Liver (tissue), 9 donors: ENCODE measurements around the gene KLF13. TPM values are rescaled to one million over a fixed set of nuclear protein-coding genes. Genes with fewer than 3 reads are reported as not detected.

Source experiments
- DNase-seq: peaks from one replicate; pipeline ENCODE4 v3.0.0-alpha.2; 2017; ENCODE audit warnings: low spot score
- H3K27ac ChIP-seq, 2 donors: one replicate each; pipeline ENCODE4 v1.7.0; 2013; ENCODE audit warnings: inconsistent platforms in 2 of 2, low read length in 2 of 2, control low read depth in 1 of 2, low read depth in 1 of 2, mild to moderate bottlenecking in 1 of 2
- H3K27me3 ChIP-seq, 4 donors: one replicate each; pipeline versions ENCODE4 v1.6.1 to v1.7.0; 2013; ENCODE audit warnings: low read length in 3 of 4, inconsistent platforms in 1 of 4, mild to moderate bottlenecking in 1 of 4, moderate library complexity in 1 of 4; ENCODE audit not compliant: control insufficient read depth in 4 of 4, insufficient read depth in 4 of 4
- H3K36me3 ChIP-seq, 4 donors: one replicate each; pipeline versions ENCODE4 v1.6.1 to v1.7.0; 2013; ENCODE audit warnings: low read length in 3 of 4, mild to moderate bottlenecking in 3 of 4, low read depth in 1 of 4, moderate library complexity in 1 of 4; ENCODE audit not compliant: control insufficient read depth in 4 of 4, insufficient read depth in 3 of 4
- H3K4me1 ChIP-seq, 4 donors: one replicate each; pipeline versions ENCODE4 v1.6.1 to v1.7.0; 2013; ENCODE audit warnings: low read length in 3 of 4, mild to moderate bottlenecking in 3 of 4, moderate library complexity in 1 of 4; ENCODE audit not compliant: control insufficient read depth in 4 of 4, insufficient read depth in 4 of 4
- H3K4me3 ChIP-seq, 3 donors: one replicate each; pipeline versions ENCODE4 v1.6.1 to v1.7.0; 2013; ENCODE audit warnings: low read length in 3 of 3, control low read depth in 1 of 3, low read depth in 1 of 3, mild to moderate bottlenecking in 1 of 3
- H3K9ac ChIP-seq, 2 donors: one replicate each; pipeline ENCODE4 v1.7.0; 2013; ENCODE audit warnings: low read length in 2 of 2, mild to moderate bottlenecking in 2 of 2, moderate library complexity in 2 of 2, control low read depth in 1 of 2, low read depth in 1 of 2
- H3K9me3 ChIP-seq, 4 donors: one replicate each; pipeline versions ENCODE4 v1.6.1 to v1.7.0; 2013; ENCODE audit warnings: low read length in 3 of 4; ENCODE audit not compliant: control insufficient read depth in 4 of 4
- ATF3 ChIP-seq: IDR thresholded peaks from 2 replicates; pipeline ENCODE4 v1.6.1; 2016; ENCODE audit warnings: antibody characterized with exemption
- CTCF ChIP-seq: fragments of 150-350 bp; IDR thresholded peaks from 2 replicates; pipeline ENCODE4 v1.5.1; 2017; ENCODE audit warnings: improper control_type of control experiment, low read depth, low read length; ENCODE audit not compliant: missing input control
- EGR1 ChIP-seq, 2 donors: IDR thresholded peaks; 2 replicates each; pipeline ENCODE4 v1.6.1; 2016 to 2018; ENCODE audit warnings: antibody characterized with exemption in 2 of 2, low read depth in 2 of 2
- FOXA1 ChIP-seq: IDR thresholded peaks from 2 replicates; pipeline ENCODE4 v1.6.1; 2016; ENCODE audit warnings: antibody characterized with exemption
- FOXA2 ChIP-seq: IDR thresholded peaks from 2 replicates; pipeline ENCODE4 v1.6.1; 2016; ENCODE audit warnings: antibody characterized with exemption
- GABPA ChIP-seq, 2 donors: IDR thresholded peaks in 1 of 2; conservative IDR thresholded peaks in 1 of 2; 2 replicates each; pipeline ENCODE4 v1.6.1; 2016; ENCODE audit warnings: antibody characterized with exemption in 2 of 2, mild to moderate bottlenecking in 1 of 2, moderate library complexity in 1 of 2
- HNF4A ChIP-seq, 2 donors: conservative IDR thresholded peaks; 2 replicates each; pipeline ENCODE4 v1.6.1; 2016; ENCODE audit warnings: antibody characterized with exemption in 2 of 2, mild to moderate bottlenecking in 2 of 2
- HNF4G ChIP-seq: IDR thresholded peaks from 2 replicates; pipeline ENCODE4 v1.6.1; 2016; ENCODE audit warnings: antibody characterized with exemption
- JUND ChIP-seq, 2 donors: IDR thresholded peaks; 2 replicates each; pipeline ENCODE4 v1.6.1; 2016; ENCODE audit warnings: antibody characterized with exemption in 2 of 2
- MAX ChIP-seq: IDR thresholded peaks from 2 replicates; pipeline ENCODE4 v1.6.1; 2016; ENCODE audit warnings: antibody characterized with exemption
- NR2F2 ChIP-seq: IDR thresholded peaks from 2 replicates; pipeline ENCODE4 v1.6.1; 2016; ENCODE audit warnings: antibody characterized with exemption
- RAD21 ChIP-seq, 2 donors: IDR thresholded peaks; 2 replicates each; pipeline ENCODE4 v1.6.1; 2016; ENCODE audit warnings: antibody characterized with exemption in 2 of 2, mild to moderate bottlenecking in 2 of 2
- REST ChIP-seq: IDR thresholded peaks from 2 replicates; pipeline ENCODE4 v1.6.1; 2016; ENCODE audit warnings: antibody characterized with exemption, mild to moderate bottlenecking
- RXRA ChIP-seq, 2 donors: IDR thresholded peaks; 2 replicates each; pipeline ENCODE4 v1.6.1; 2017 to 2018; ENCODE audit warnings: antibody characterized with exemption in 2 of 2, mild to moderate bottlenecking in 1 of 2
- SP1 ChIP-seq: IDR thresholded peaks from 2 replicates; pipeline ENCODE4 v1.6.1; 2018; ENCODE audit warnings: antibody characterized with exemption, mild to moderate bottlenecking
- TAF1 ChIP-seq: conservative IDR thresholded peaks from 2 replicates; pipeline ENCODE4 v1.6.1; 2016; ENCODE audit warnings: antibody characterized with exemption, mild to moderate bottlenecking
- YY1 ChIP-seq: IDR thresholded peaks from 2 replicates; pipeline ENCODE4 v1.6.1; 2016; ENCODE audit warnings: antibody characterized with exemption, mild to moderate bottlenecking
- ZBTB33 ChIP-seq: IDR thresholded peaks from 2 replicates; pipeline ENCODE4 v1.6.1; 2016; ENCODE audit warnings: antibody characterized with exemption
- WGBS: extraction: QIAGEN DNeasy Blood & Tissue Kit; methylation state at CpG from one replicate; pipeline ENCODE4 v1.1.7; 2013; 5-methylcytosine and 5-hydroxymethylcytosine counted together
- polyA plus RNA-seq, 2 donors: library from polyadenylated mRNA; stranded (reverse) in 1 of 2; unstranded in 1 of 2; fragments of 200-250 nt in 1 of 2; fragments of >200 nt in 1 of 2; fragmentation: Nextera tagmentation in 1 of 2; extraction: Ambion mirVana in 1 of 2; gene quantifications; one replicate each; pipeline versions ENCODE4 v1.2.1 to v1.2.3, GENCODE V29; 2013 to 2015
- total RNA-seq, 2 donors: library from RNA; depleted of rRNA; stranded (reverse); fragments of >200 nt; gene quantifications; one replicate each; pipeline ENCODE4 v1.2.3, GENCODE V29; 2014
- donor health status: healthy.
- donor health status: healthy.
- donor health status: healthy.
- donor health status: healthy.
- donor health status: healthy.

Gene KLF13
- total and polyA plus RNA-seq, 4 donors: 17.4 to 77.1 (median 57.5) TPM

- TF ChIP-seq RXRA (IDR thresholded peaks at IDR 0.05) (no peak), REST (no peak), YY1 (no peak), HNF4G (no peak), GABPA (IDR thresholded peaks at IDR 0.05 in 1 of 2, conservative IDR thresholded peaks at IDR 0.05 in 1 of 2) (no peak), NR2F2 (no peak)
These were observed 66.2 kb downstream of the KLF13 start (continued) for GRCh38 chr15:31392761-31393401.

- Histone ChIP-seq H3K4me3 (no peak overlapping the region), H3K9ac (no peak overlapping the region), H3K9me3 (no peaks in the 10 kb centered on the region), H3K4me1 (peaks cover 1 to 7% (median 4%) of the 10 kb centered on the region in 4 donors), H3K36me3 (no peaks in the 10 kb centered on the region), H3K27me3 (no peaks in the 10 kb centered on the region), H3K27ac (no peak overlapping the region)
- no peak for DNase-seq
- 78% methylated on average over 21 of the region's 21 CpGs for WGBS
- no peak for TF ChIP-seq CTCF
- TF ChIP-seq YY1: no peak
- no peak for TF ChIP-seq ZBTB33
- TF ChIP-seq GABPA (IDR thresholded peaks at IDR 0.05 in 1 of 2, conservative IDR thresholded peaks at IDR 0.05 in 1 of 2): no peak
- no peak for TF ChIP-seq FOXA2
- no peak for TF ChIP-seq REST
- TF ChIP-seq HNF4G: no peak
- no peak for TF ChIP-seq EGR1 (IDR thresholded peaks at IDR 0.05; ENCODE audit: low read depth in 2 of 2)
- TF ChIP-seq JUND (IDR thresholded peaks at IDR 0.05): no peak
- no peak for TF ChIP-seq FOXA1
- no peak for TF ChIP-seq RAD21 (IDR thresholded peaks at IDR 0.05)
- TF ChIP-seq HNF4A (conservative IDR thresholded peaks at IDR 0.05): no peak
- TF ChIP-seq ATF3: no peak
- TF ChIP-seq RXRA (IDR thresholded peaks at IDR 0.05): no peak
- no peak for TF ChIP-seq MAX
- TF ChIP-seq TAF1: no peak
- no peak for TF ChIP-seq NR2F2
- no peak for TF ChIP-seq SP1
These were observed 66.9 kb downstream of the KLF13 start for GRCh38 chr15:31393444-31394091.
